Colonic mucosa (tissue), 4 donors: ENCODE results near the gene ATP8B4. TPM values are rescaled to one million over a fixed set of nuclear protein-coding genes. Genes with fewer than 3 reads are reported as not detected.

ENCODE experiments used
- DNase-seq: peaks from one replicate; pipeline ENCODE4 v3.0.0-alpha.2; 2020
- H3K27ac ChIP-seq: fragments of 200-600 bp; one replicate; pipeline ENCODE4 v1.8.0; 2021
- H3K27me3 ChIP-seq: fragments of 200-600 bp; one replicate; pipeline ENCODE4 v1.8.0; 2021
- H3K36me3 ChIP-seq: fragments of 200-600 bp; one replicate; pipeline ENCODE4 v1.8.0; 2021
- H3K4me1 ChIP-seq: fragments of 200-600 bp; one replicate; pipeline ENCODE4 v1.8.0; 2021; ENCODE audit warnings: mild to moderate bottlenecking
- H3K4me3 ChIP-seq: fragments of 200-600 bp; one replicate; pipeline ENCODE4 v1.8.0; 2021
- H3K9ac ChIP-seq, 2 donors: one replicate each; pipeline ENCODE4 v1.7.0; 2013; ENCODE audit warnings: control low read depth in 2 of 2, low read depth in 2 of 2, low read length in 2 of 2
- H3K9me3 ChIP-seq: fragments of 200-600 bp; one replicate; pipeline ENCODE4 v1.8.0; 2021
- intact Hi-C: fragments of 100-400 bp; cut with DNase I; formaldehyde crosslinking; loops from one replicate; pipeline ENCODE4 v1.14.1; 2022
- total RNA-seq, 2 donors: library from RNA; stranded (reverse); fragmentation: NEBNext Ultra II Directional in 1 of 2; extraction: Animal tissue kit (Norgen Biotek cat#: 25700) in 1 of 2; gene quantifications; one replicate each; pipeline ENCODE4 v1.2.1, GENCODE V29; 2021
- TF ChIP-seq, protein P1 (sequence below): fragments of 200-600 bp; IDR thresholded peaks from one replicate; pipeline ENCODE4 v1.8.0; 2022; ENCODE audit warnings: antibody characterized with exemption, mild to moderate bottlenecking
- donor health status: healthy.
- donor health status: DM: no; HTN: no; CAD: no.
- donor health status: DM: no; HTN: no; CAD: no.

The ATP8B4 gene
- total RNA-seq, 2 donors from 2014 or later: 2.7 to 3.0 TPM

DNA sequence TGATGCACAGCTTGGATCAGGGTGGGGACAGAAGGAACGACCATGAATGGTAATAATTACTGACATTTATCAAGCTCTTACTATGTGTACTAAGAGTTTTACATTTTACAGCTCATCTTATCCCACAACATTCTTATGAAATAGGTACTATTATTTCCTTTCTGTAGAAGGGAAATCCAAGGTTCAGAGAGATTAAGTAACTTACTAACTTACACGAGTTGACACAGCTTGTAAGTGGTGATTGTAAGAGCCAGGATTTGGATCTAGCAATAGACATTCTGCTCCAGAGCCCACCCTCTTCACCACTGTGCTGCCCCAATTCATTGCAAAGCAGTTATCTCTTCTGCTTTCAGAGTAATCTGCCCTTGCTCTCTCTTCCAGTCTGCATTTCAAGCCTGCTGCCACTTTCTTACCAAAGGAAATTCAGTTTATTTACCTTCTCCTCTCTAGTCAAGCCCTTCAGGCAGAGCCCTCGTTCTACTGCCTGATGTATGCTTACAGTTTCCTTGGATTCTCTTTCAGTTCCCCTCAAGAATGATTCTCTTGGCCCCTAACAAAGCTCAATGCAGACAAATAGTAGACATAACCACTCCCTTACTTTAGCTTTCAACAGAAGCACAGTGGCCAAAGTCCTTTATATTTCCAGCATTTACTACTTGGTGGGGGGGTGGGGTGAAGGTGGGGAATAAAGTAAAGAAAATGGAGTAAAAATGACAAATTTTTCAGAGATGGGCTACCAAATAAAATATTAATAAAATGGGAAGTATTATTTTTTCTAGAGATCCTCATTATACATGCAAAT is 65.8 kb downstream of the ATP8B4 start:
- Histone ChIP-seq H3K4me3 (no peak overlapping the region), H3K9me3 (no peaks in the 10 kb centered on the region), H3K9ac (no peak overlapping the region), H3K27ac (no peak overlapping the region), H3K36me3 (no peaks in the 10 kb centered on the region), H3K4me1 (no peaks in the 10 kb centered on the region), H3K27me3 (no peaks in the 10 kb centered on the region)
- DNase-seq: no peak
- TF ChIP-seq, protein P1, sequence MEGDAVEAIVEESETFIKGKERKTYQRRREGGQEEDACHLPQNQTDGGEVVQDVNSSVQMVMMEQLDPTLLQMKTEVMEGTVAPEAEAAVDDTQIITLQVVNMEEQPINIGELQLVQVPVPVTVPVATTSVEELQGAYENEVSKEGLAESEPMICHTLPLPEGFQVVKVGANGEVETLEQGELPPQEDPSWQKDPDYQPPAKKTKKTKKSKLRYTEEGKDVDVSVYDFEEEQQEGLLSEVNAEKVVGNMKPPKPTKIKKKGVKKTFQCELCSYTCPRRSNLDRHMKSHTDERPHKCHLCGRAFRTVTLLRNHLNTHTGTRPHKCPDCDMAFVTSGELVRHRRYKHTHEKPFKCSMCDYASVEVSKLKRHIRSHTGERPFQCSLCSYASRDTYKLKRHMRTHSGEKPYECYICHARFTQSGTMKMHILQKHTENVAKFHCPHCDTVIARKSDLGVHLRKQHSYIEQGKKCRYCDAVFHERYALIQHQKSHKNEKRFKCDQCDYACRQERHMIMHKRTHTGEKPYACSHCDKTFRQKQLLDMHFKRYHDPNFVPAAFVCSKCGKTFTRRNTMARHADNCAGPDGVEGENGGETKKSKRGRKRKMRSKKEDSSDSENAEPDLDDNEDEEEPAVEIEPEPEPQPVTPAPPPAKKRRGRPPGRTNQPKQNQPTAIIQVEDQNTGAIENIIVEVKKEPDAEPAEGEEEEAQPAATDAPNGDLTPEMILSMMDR: no peak
- intact Hi-C loops: no loop called here

DNA sequence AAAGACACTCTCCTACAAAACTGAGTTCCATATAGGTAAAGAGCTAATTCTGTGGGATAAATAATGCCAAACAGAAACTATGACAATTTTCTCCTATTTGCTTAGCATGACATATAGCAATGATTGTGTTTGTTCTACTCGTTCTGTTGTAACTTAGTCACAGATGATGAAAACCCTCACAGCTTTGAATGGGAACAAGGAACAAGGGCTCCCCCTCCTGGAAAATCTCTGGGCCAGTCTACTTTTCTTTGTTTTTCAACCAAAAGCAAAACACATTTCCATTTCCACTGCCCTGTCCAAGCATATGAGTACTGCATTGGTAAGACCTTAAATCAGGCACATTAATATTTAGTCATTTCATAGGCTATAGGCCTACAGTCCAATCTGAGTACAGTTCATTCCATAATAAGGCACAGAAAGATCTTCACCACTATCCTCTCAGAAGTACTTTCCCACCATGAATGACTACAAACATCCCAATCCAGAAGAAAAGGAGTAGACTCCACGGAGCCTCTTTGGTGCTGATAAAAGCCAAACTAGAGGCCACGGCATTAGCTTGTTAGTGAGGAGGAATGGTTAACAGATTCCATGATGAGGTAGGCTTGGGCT is 67.1 kb downstream of the ATP8B4 start:
- DNase-seq: peak; percentile 61
- H3K27ac ChIP-seq: no peak overlapping the region
- no peaks in the 10 kb centered on the region for H3K4me1 ChIP-seq
- H3K9me3 ChIP-seq: no peaks in the 10 kb centered on the region
- H3K4me3 ChIP-seq: no peak overlapping the region
- H3K9ac ChIP-seq: no peak overlapping the region
- TF ChIP-seq, protein P1: peak; percentile 44
- H3K27me3 ChIP-seq: no peaks in the 10 kb centered on the region
- no peaks in the 10 kb centered on the region for H3K36me3 ChIP-seq
- intact Hi-C loops: no loop called here

DNA sequence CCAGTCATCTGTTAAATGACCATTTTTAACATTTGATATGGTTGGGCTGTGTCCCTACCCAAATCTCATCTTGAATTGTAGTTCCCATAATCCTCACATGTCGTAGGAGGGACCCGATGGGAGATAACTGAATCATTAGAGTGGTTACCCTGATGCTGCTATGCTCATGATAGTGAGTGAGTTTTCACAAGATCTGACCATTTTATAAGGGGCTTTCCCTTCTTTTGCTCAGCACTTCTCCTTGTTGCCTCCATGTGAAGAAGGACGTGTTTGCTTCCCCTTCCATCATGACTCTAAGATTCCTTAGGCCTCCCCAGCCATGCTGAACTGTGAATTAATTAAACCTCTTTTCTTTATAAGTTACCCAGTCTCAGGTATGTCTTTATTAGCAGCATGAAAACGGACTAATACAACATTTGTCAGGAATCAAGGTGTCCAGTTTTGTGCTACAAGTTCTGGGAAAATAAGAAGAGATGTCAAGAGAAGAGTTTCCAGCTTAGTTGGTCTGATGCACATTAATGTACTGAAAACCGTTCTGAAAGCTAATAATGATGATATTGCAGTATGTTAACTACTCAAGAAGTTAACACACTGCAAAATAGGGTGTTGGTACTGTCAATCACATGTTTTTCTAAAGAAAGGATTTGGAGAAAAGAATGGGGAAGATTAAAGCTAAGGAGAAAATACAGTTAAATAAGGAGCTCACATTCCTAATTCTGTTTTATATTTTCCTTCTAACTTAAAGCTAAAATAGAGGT is 67.9 kb downstream of the ATP8B4 start:
- Histone ChIP-seq H3K36me3 (no peaks in the 10 kb centered on the region), H3K4me3 (no peak overlapping the region), H3K27me3 (no peaks in the 10 kb centered on the region), H3K4me1 (no peaks in the 10 kb centered on the region), H3K27ac (no peak overlapping the region), H3K9ac (no peak overlapping the region), H3K9me3 (no peaks in the 10 kb centered on the region)
- TF ChIP-seq, protein P1: no peak
- intact Hi-C loops: no loop called here
- no peak for DNase-seq

DNA sequence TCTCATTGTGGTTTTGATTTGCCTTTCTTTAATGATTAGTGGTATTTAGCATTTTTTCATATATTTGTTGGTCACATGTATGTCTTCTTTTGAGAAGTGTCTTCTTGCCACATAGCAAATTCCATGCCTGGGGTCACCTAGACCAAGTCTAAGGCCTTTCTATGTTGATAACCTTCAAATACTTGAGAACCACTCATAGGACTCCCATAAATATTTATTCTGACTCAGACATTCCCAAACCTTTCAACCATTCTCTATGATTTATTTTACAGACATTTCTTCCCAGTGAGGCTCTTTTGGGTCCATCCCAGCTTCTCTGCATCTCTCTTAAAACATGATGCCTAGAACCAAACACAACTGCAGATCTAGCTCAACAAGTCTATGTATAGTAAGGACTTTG is 69.2 kb downstream of the ATP8B4 start:
- TF ChIP-seq, protein P1: no peak
- Histone ChIP-seq H3K9ac (no peak overlapping the region), H3K36me3 (no peaks in the 10 kb centered on the region), H3K27ac (no peak overlapping the region), H3K4me3 (no peak overlapping the region), H3K27me3 (no peaks in the 10 kb centered on the region), H3K9me3 (no peaks in the 10 kb centered on the region), H3K4me1 (no peaks in the 10 kb centered on the region)
- intact Hi-C loops: no loop called here
- DNase-seq: no peak

DNA sequence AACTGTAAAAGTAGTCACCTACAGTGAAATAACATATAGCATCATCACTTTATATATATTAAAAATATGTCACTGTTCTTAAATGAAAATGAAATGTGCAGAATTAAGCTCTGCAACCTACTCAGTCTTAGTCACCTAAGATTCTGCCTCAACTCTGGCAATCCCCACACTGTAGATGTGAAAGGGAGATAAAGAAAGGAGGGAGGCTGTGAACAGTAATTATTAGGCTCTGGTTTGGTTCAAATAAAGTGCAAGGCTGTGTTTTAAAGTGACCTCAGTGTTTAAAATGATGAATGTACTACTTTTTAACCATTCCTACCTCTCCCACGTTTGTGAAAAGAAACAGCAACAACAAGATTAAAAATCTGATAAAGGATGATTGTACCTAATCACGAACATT is 72.2 kb downstream of the ATP8B4 start:
- intact Hi-C loops: no loop called here
- H3K4me1 ChIP-seq: no peaks in the 10 kb centered on the region
- no peaks in the 10 kb centered on the region for H3K36me3 ChIP-seq
- H3K9me3 ChIP-seq: no peaks in the 10 kb centered on the region
- no peak overlapping the region for H3K9ac ChIP-seq
- no peaks in the 10 kb centered on the region for H3K27me3 ChIP-seq
- no peak for DNase-seq
- H3K4me3 ChIP-seq: no peak overlapping the region
- TF ChIP-seq, protein P1: no peak
- no peak overlapping the region for H3K27ac ChIP-seq
